ENCODE results near the gene TMEM217.
A peak's percentile ranks its signal among the peaks of the same experiment; 100 is the strongest.
"Not testable (repeated sequence)": the region's sequence is repeated elsewhere in the genome, so short reads cannot be mapped to it uniquely, and the experiment has no call there.

The TMEM217 gene

GRCh38 chr6:37209461-37210205 is 48.3 kb downstream of the TMEM217 start:
- DNase-seq, result no peak

GRCh38 chr6:37208793-37209192 is 49.2 kb downstream of the TMEM217 start:
- DNase-seq, result no peak

- peak; percentile 56 for DNase-seq
Observed at GRCh38 chr6:37207903-37208456, 50.0 kb downstream of the TMEM217 start.

GRCh38 chr6:37206622-37207021 is 51.3 kb downstream of the TMEM217 start:
- DNase-seq, result no peak

- no peak for DNase-seq
Observed at GRCh38 chr6:37205997-37206340, 52.0 kb downstream of the TMEM217 start.

GRCh38 chr6:37205175-37205996 is 52.6 kb downstream of the TMEM217 start:
- no peak for DNase-seq

- peak; percentile 40 for DNase-seq
Observed at GRCh38 chr6:37204014-37204751, 53.8 kb downstream of the TMEM217 start.

- DNase-seq, result no peak
Observed at GRCh38 chr6:37202788-37203491, 55.0 kb downstream of the TMEM217 start.

- no peak for DNase-seq
Observed at GRCh38 chr6:37201726-37202125, 56.2 kb downstream of the TMEM217 start.

- DNase-seq, result no peak
Observed at GRCh38 chr6:37200085-37200484, 57.9 kb downstream of the TMEM217 start.

- not testable (repeated sequence) for DNase-seq
Observed at GRCh38 chr6:37196451-37196850, 61.5 kb downstream of the TMEM217 start.

- not testable (repeated sequence) for DNase-seq
Observed at GRCh38 chr6:37194886-37195285, 63.1 kb downstream of the TMEM217 start.

GRCh38 chr6:37192666-37193065 is 65.3 kb downstream of the TMEM217 start:
- DNase-seq, result peak; percentile 25

GRCh38 chr6:37190159-37190535 is 67.8 kb downstream of the TMEM217 start:
- DNase-seq, result no peak

- no peak for DNase-seq
Observed at GRCh38 chr6:37188962-37189510, 68.9 kb downstream of the TMEM217 start.

- no peak for DNase-seq
Observed at GRCh38 chr6:37187321-37188022, 70.5 kb downstream of the TMEM217 start.

GRCh38 chr6:37185949-37186720 is 71.8 kb downstream of the TMEM217 start:
- DNase-seq, result not testable (repeated sequence)

GRCh38 chr6:37182736-37183590 is 75.0 kb downstream of the TMEM217 start:
- no peak for DNase-seq

- not testable (repeated sequence) for DNase-seq
Observed at GRCh38 chr6:37180610-37181009, 77.3 kb downstream of the TMEM217 start.

GRCh38 chr6:37180075-37180474 is 77.9 kb downstream of the TMEM217 start:
- no peak for DNase-seq
